Measurements from ENCODE around the gene SORBS2. TPM values are rescaled to one million over a fixed set of nuclear protein-coding genes. Genes with fewer than 3 reads are reported as not detected.

The SORBS2 gene
- total RNA-seq, 1 experiment from 2014 or later = 44.5 TPM

GRCh38 chr4:185679523-185679922, 132.5 kb downstream of the SORBS2 start:
- DNase-seq (ENCODE audit: low spot score) (no peak), ATAC-seq (no peak)
- ChIA-PET CTCF (no interaction called here), POLR2A (no interaction called here)
- no peak for TF ChIP-seq ZSCAN18 (CRISPR knock-in tag; IDR thresholded peaks at IDR 0.05)
- TF ChIP-seq USF1 (CRISPR knock-in tag; IDR thresholded peaks at IDR 0.05) = no peak
- no peak for TF ChIP-seq JAZF1 (CRISPR knock-in tag; IDR thresholded peaks at IDR 0.05)
- no peak for TF ChIP-seq CREM (CRISPR knock-in tag; IDR thresholded peaks at IDR 0.05)
- TF ChIP-seq FOXK1 (CRISPR knock-in tag; IDR thresholded peaks at IDR 0.05) = no peak
- TF ChIP-seq ATF1 (CRISPR knock-in tag; IDR thresholded peaks at IDR 0.05) = no peak
- TF ChIP-seq PRRX2 (CRISPR knock-in tag; IDR thresholded peaks at IDR 0.05) = no peak
- no peak for TF ChIP-seq USF2 (CRISPR knock-in tag; IDR thresholded peaks at IDR 0.05)
- no peak for TF ChIP-seq SMAD3 (CRISPR knock-in tag; IDR thresholded peaks at IDR 0.05; ENCODE audit: borderline replicate concordance)
- TF ChIP-seq PRDM15 (CRISPR knock-in tag; IDR thresholded peaks at IDR 0.05) = no peak
- no peak for TF ChIP-seq NR3C1 (CRISPR knock-in tag; conservative IDR thresholded peaks at IDR 0.05; ENCODE audit: low read depth)
- Mint-ChIP-seq H3K4me1 (peaks cover 18% of the 10 kb centered on the region), H3K27me3 (ENCODE audit: low read depth) (no peaks in the 10 kb centered on the region), H3K36me3 (peaks cover 11% of the 10 kb centered on the region), H3K4me3 (no peak overlapping the region), H3K27ac (no peak overlapping the region), H3K9me3 (peaks cover 4% of the 10 kb centered on the region; the same call in 1 of the 2 replicates)

- Mint-ChIP-seq H3K4me3 (no peak overlapping the region), H3K9me3 (peaks cover 4% of the 10 kb centered on the region; the same call in 1 of the 2 replicates), H3K27ac (no peak overlapping the region), H3K4me1 (peaks cover 18% of the 10 kb centered on the region), H3K27me3 (ENCODE audit: low read depth) (no peaks in the 10 kb centered on the region), H3K36me3 (peaks cover 11% of the 10 kb centered on the region)
- no peak for TF ChIP-seq NFATC4 (CRISPR knock-in tag; IDR thresholded peaks at IDR 0.05)
- no peak for TF ChIP-seq AFF4 (CRISPR knock-in tag; IDR thresholded peaks at IDR 0.05; ENCODE audit: borderline replicate concordance)
- no peak for TF ChIP-seq E2F5 (CRISPR knock-in tag; IDR thresholded peaks at IDR 0.05)
- TF ChIP-seq USF2 (CRISPR knock-in tag; IDR thresholded peaks at IDR 0.05) = no peak
- no peak for TF ChIP-seq RORB (CRISPR knock-in tag; IDR thresholded peaks at IDR 0.05)
- no peak for TF ChIP-seq CREB1 (CRISPR knock-in tag; IDR thresholded peaks at IDR 0.05)
- no peak for TF ChIP-seq E2F1 (CRISPR knock-in tag; IDR thresholded peaks at IDR 0.05)
- CTCF ChIA-PET = no interaction called here
- ATAC-seq = no peak
- POLR2A ChIA-PET = no interaction called here
- no peak for DNase-seq (ENCODE audit: low spot score)
Observed at GRCh38 chr4:185677637-185678314, 134.2 kb downstream of the SORBS2 start.

All from WTC11 (cell line).